Measurements from ENCODE around the gene HTT.
"Not testable (repeated sequence)": the region's sequence is repeated elsewhere in the genome, so short reads cannot be mapped to it uniquely, and the experiment has no call there.

Gene HTT

DNA sequence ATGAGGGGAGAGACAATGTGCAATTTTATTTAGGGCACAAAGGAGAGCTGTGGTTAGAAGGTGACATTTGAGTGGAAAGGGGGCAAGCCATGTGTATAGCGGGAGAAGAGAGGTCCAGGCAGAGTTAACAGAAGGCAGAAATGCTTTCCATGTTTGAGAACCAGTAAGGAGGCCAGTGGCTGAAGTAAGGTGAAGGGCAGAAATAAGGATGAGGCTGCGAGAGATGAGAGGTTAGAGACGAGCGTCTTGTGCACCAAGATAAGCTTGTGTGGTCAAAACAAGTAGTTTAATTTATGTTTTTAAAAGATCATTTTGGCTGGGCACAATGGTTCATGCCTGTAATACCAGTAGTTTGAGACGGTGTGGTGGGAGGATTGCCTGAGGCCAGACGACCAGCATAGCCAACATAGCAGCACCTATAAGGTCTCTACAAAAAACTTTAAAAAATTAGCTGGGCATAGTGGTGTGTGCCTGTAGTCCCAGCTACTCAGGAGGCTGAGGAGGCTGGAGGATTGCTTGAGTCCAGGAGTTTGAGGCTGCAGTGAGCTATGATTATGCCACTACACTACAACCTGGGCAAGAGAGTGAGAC lies 8.5 kb downstream of the HTT start:
- no peak overlapping the region for H3K27ac ChIP-seq (ENCODE audit: insufficient read depth, low read depth, low read length, poor library complexity, severe bottlenecking)
- WGBS, 2 experiments: 94% methylated on average over 6 of the region's 6 CpGs
- no peaks in the 10 kb centered on the region for H3K9me3 ChIP-seq (ENCODE audit: control insufficient read depth, low read length)
- H3K4me3 ChIP-seq (ENCODE audit: insufficient read depth, low read depth, low read length): no peak overlapping the region
- H3K4me1 ChIP-seq (ENCODE audit: control insufficient read depth, insufficient read depth, low read length): no peaks in the 10 kb centered on the region
- H3K36me3 ChIP-seq (ENCODE audit: control insufficient read depth, insufficient read depth, low read length): peaks cover 6% of the 10 kb centered on the region
- no peaks in the 10 kb centered on the region for H3K27me3 ChIP-seq (ENCODE audit: control insufficient read depth, insufficient read depth, low read length, poor library complexity, severe bottlenecking)

DNA sequence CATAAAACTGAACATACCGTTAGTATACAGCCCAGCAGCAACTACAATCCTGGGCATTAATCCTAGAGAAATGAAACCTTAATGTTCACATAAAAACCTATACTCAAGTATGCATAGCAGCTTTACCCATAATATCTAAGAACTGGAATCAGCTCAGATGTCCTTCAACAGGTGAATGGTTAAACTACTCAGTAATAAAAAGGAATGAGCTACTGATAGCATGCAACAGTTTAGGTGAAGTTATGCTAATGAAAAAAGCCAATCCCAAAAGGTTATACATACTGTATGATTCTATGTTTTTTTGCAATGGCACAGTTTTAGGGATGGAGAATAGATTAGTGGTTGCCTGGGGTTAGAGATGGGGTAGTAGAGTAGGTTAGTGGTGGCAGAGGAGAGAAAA lies 9.3 kb downstream of the HTT start:
- H3K27me3 ChIP-seq (ENCODE audit: control insufficient read depth, insufficient read depth, low read length, poor library complexity, severe bottlenecking): no peaks in the 10 kb centered on the region
- WGBS, 2 experiments: 0% methylated on average over 1 of the region's 1 CpG
- H3K4me1 ChIP-seq (ENCODE audit: control insufficient read depth, insufficient read depth, low read length): no peaks in the 10 kb centered on the region
- H3K4me3 ChIP-seq (ENCODE audit: insufficient read depth, low read depth, low read length): no peak overlapping the region
- H3K36me3 ChIP-seq (ENCODE audit: control insufficient read depth, insufficient read depth, low read length): peaks cover 12% of the 10 kb centered on the region
- H3K9me3 ChIP-seq (ENCODE audit: control insufficient read depth, low read length): no peaks in the 10 kb centered on the region
- H3K27ac ChIP-seq (ENCODE audit: insufficient read depth, low read depth, low read length, poor library complexity, severe bottlenecking): no peak overlapping the region

DNA sequence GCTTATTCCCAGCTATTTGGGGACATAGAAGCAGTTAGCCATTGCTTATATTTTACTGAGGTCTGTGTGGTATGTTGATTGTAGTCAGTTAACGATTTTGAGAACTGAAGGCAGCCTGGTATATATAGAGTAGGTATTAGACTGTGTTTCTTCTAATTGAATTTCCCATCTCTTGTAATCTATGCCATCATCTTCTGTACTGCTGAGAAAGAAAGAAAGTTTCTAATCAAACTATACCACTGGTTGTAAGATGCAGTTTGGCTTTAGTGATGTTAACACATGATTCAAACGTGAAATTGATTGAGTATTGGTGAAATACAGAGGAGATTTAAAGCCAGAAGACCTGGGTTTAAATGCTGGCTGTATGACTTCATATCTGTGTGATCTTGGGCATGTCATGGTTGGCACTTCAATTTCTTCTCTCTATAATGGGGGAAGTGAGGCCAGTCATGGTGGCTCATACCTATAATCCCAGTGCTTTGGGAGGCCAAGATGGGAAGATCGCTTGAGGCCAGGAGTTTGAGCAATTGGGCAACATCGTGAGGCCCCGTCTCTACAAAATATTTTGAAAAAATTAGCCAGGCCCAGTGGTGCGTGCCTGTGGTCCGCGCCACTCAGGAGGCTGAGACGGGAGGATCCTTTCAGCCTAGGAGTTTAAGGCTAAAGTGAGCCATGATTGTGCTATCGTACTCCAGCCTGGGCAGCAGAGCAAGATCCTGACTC lies 11.6 kb downstream of the HTT start:
- H3K36me3 ChIP-seq (ENCODE audit: control insufficient read depth, insufficient read depth, low read length): peaks cover 18% of the 10 kb centered on the region
- 95% methylated on average over 10 of the region's 10 CpGs for WGBS, 2 experiments
- no peaks in the 10 kb centered on the region for H3K27me3 ChIP-seq (ENCODE audit: control insufficient read depth, insufficient read depth, low read length, poor library complexity, severe bottlenecking)
- H3K27ac ChIP-seq (ENCODE audit: insufficient read depth, low read depth, low read length, poor library complexity, severe bottlenecking): no peak overlapping the region
- no peaks in the 10 kb centered on the region for H3K9me3 ChIP-seq (ENCODE audit: control insufficient read depth, low read length)
- H3K4me3 ChIP-seq (ENCODE audit: insufficient read depth, low read depth, low read length): no peak overlapping the region
- no peaks in the 10 kb centered on the region for H3K4me1 ChIP-seq (ENCODE audit: control insufficient read depth, insufficient read depth, low read length)

DNA sequence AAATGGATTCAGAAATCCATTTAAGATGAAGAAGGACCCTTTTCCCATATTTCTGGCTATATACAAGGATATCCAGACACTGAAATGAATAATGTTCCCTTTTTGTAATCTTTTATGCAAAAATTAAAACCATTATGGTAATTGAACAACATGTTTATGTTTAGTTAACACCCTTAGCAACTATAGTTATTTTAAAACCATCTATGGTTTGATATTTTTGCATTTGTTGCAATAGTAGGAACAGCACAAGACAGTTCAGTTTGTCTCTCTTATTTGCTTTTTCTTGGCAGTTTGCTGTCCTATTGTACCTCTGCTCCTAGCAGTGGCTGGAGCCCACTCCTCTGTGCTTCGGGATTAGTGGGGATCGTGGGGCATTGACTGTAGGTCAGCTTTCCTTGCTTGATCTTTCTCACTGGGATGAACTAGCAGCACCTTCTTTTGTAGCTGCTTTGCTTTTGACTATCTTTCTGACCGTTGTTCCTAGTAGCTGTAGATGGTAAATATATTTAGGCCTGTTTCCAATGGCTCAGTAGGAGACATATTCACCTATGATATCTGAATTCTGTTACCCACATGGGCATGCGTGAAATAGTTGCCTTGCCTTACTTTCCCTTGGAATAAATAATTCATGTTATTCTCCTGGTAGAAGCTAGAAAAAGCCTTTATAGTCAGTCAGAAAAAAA lies 12.8 kb downstream of the HTT start:
- Histone ChIP-seq H3K4me3 (ENCODE audit: insufficient read depth, low read depth, low read length) (no peak overlapping the region), H3K4me1 (ENCODE audit: control insufficient read depth, insufficient read depth, low read length) (no peaks in the 10 kb centered on the region), H3K9me3 (ENCODE audit: control insufficient read depth, low read length) (no peaks in the 10 kb centered on the region), H3K27me3 (ENCODE audit: control insufficient read depth, insufficient read depth, low read length, poor library complexity, severe bottlenecking) (no peaks in the 10 kb centered on the region), H3K36me3 (ENCODE audit: control insufficient read depth, insufficient read depth, low read length) (peaks cover 18% of the 10 kb centered on the region), H3K27ac (ENCODE audit: insufficient read depth, low read depth, low read length, poor library complexity, severe bottlenecking) (no peak overlapping the region)
- WGBS, 2 experiments: 91 to 93% methylated on average over 4 of the region's 4 CpGs

DNA sequence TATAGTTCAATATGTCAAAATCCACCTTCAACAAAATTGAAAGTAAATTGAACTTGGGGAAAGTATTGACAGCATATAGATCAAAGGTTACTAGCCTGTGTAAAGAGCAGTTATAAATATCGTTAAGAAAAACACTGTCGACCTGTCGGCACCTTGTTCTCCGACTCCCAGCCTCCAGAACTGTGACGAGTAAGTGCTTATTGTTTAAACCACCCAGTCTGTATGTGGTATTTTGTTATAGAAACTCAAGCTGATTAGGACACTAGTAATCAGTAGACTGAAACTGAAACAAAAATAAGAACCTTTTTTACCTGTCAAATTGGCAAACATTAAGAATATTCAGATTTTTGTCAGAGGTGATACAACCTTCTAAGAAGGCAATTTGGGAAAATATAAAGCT lies 17.0 kb downstream of the HTT start:
- H3K4me1 ChIP-seq (ENCODE audit: control insufficient read depth, insufficient read depth, low read length): no peaks in the 10 kb centered on the region
- H3K9me3 ChIP-seq (ENCODE audit: control insufficient read depth, low read length): no peaks in the 10 kb centered on the region
- H3K4me3 ChIP-seq (ENCODE audit: insufficient read depth, low read depth, low read length): no peak overlapping the region
- H3K36me3 ChIP-seq (ENCODE audit: control insufficient read depth, insufficient read depth, low read length): peaks cover 24% of the 10 kb centered on the region
- H3K27me3 ChIP-seq (ENCODE audit: control insufficient read depth, insufficient read depth, low read length, poor library complexity, severe bottlenecking): no peaks in the 10 kb centered on the region
- no peak overlapping the region for H3K27ac ChIP-seq (ENCODE audit: insufficient read depth, low read depth, low read length, poor library complexity, severe bottlenecking)
- WGBS, 2 experiments: 75 to 79% methylated on average over 5 of the region's 5 CpGs

GRCh38 chr4:3094701-3095100 lies 20.2 kb downstream of the HTT start:
- not testable (repeated sequence) for H3K36me3 ChIP-seq (ENCODE audit: control insufficient read depth, insufficient read depth, low read length); H3K27ac ChIP-seq (ENCODE audit: insufficient read depth, low read depth, low read length, poor library complexity, severe bottlenecking); H3K9me3 ChIP-seq (ENCODE audit: control insufficient read depth, low read length); H3K27me3 ChIP-seq (ENCODE audit: control insufficient read depth, insufficient read depth, low read length, poor library complexity, severe bottlenecking); H3K4me3 ChIP-seq (ENCODE audit: insufficient read depth, low read depth, low read length); H3K4me1 ChIP-seq (ENCODE audit: control insufficient read depth, insufficient read depth, low read length)
- 94 to 96% methylated on average over 28 of the region's 28 CpGs for WGBS, 2 experiments

GRCh38 chr4:3096202-3096601 lies 21.7 kb downstream of the HTT start:
- Histone ChIP-seq H3K27ac (ENCODE audit: insufficient read depth, low read depth, low read length, poor library complexity, severe bottlenecking) (no peak overlapping the region), H3K36me3 (ENCODE audit: control insufficient read depth, insufficient read depth, low read length) (peaks cover 6% of the 10 kb centered on the region), H3K4me3 (ENCODE audit: insufficient read depth, low read depth, low read length) (no peak overlapping the region), H3K9me3 (ENCODE audit: control insufficient read depth, low read length) (no peaks in the 10 kb centered on the region), H3K27me3 (ENCODE audit: control insufficient read depth, insufficient read depth, low read length, poor library complexity, severe bottlenecking) (no peaks in the 10 kb centered on the region), H3K4me1 (ENCODE audit: control insufficient read depth, insufficient read depth, low read length) (no peaks in the 10 kb centered on the region)
- 95 to 98% methylated on average over 3 of the region's 3 CpGs for WGBS, 2 experiments

DNA sequence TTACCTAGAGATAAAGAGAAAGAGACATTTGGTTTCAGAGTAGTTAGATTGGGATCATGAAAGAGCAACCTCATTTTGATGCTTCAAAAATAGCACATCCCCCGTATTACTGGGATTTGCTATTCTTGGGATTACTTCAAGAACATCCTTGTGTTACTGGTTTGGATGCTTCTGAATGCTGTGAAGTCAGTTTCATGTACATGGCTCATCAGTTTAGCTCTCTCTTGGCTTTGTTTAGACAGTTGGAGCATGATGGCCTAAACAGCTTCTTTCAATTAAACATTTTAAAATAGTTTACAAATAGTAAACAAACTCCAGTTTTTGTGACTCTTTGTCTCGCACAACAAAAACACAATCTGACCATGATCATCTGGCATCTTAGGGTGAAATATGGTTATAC lies 23.9 kb downstream of the HTT start:
- Histone ChIP-seq H3K27me3 (ENCODE audit: control insufficient read depth, insufficient read depth, low read length, poor library complexity, severe bottlenecking) (no peaks in the 10 kb centered on the region), H3K4me1 (ENCODE audit: control insufficient read depth, insufficient read depth, low read length) (no peaks in the 10 kb centered on the region), H3K9me3 (ENCODE audit: control insufficient read depth, low read length) (no peaks in the 10 kb centered on the region), H3K27ac (ENCODE audit: insufficient read depth, low read depth, low read length, poor library complexity, severe bottlenecking) (no peak overlapping the region), H3K36me3 (ENCODE audit: control insufficient read depth, insufficient read depth, low read length) (peaks cover 3% of the 10 kb centered on the region), H3K4me3 (ENCODE audit: insufficient read depth, low read depth, low read length) (no peak overlapping the region)
- 100% methylated on average over 1 to 2 of the region's 2 CpGs for WGBS, 2 experiments

DNA sequence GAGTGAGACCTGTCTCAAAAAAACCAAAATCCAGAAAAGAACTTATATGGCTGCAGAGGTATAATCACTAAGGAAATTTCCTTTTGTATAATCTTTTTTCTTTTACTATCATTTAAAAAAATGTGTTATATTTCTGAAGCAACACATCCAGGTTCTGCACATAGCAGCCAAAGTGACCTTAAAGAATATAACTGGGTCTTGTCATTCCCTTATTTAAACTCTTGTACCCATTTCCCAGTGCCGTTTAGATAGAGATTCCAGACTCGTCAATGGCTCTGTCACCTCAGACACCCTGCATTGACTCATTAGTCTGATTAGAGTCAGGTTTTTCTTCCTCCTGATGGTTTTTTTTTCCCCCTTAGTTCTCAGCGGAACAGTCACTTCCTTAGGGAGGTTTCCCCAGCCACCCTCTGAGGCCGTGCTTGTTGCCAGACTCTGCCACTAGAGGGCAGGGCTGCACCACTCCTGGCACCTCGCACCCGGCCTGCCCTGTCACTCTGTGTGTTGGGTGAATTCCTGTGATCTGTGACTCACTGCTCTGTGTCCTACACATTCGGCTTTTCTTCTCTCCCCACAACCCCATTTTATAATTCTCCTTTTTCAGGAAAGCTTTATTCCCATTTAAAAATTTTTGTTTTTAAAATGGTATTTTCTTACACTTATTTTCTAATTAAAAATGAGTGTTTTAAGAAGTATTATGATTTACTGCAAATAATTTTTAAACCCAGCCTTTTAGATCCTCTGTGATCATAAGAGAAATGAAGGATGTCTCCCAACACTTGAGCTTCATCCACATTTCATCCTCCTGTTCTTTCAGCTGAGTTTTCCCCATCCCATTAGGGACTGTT lies 32.1 kb downstream of the HTT start:
- no peaks in the 10 kb centered on the region for H3K27me3 ChIP-seq (ENCODE audit: control insufficient read depth, insufficient read depth, low read length, poor library complexity, severe bottlenecking)
- no peak overlapping the region for H3K4me3 ChIP-seq (ENCODE audit: insufficient read depth, low read depth, low read length)
- H3K9me3 ChIP-seq (ENCODE audit: control insufficient read depth, low read length): no peaks in the 10 kb centered on the region
- WGBS, 2 experiments: 15 to 17% methylated on average over 7 of the region's 7 CpGs
- no peak overlapping the region for H3K27ac ChIP-seq (ENCODE audit: insufficient read depth, low read depth, low read length, poor library complexity, severe bottlenecking)
- peaks cover 23% of the 10 kb centered on the region for H3K36me3 ChIP-seq (ENCODE audit: control insufficient read depth, insufficient read depth, low read length)
- no peaks in the 10 kb centered on the region for H3K4me1 ChIP-seq (ENCODE audit: control insufficient read depth, insufficient read depth, low read length)

GRCh38 chr4:3107271-3107670 lies 32.8 kb downstream of the HTT start:
- H3K4me3 ChIP-seq (ENCODE audit: insufficient read depth, low read depth, low read length): no peak overlapping the region
- no peaks in the 10 kb centered on the region for H3K9me3 ChIP-seq (ENCODE audit: control insufficient read depth, low read length)
- H3K4me1 ChIP-seq (ENCODE audit: control insufficient read depth, insufficient read depth, low read length): no peaks in the 10 kb centered on the region
- WGBS, 2 experiments: 94 to 97% methylated on average over 5 of the region's 5 CpGs
- H3K27ac ChIP-seq (ENCODE audit: insufficient read depth, low read depth, low read length, poor library complexity, severe bottlenecking): no peak overlapping the region
- no peaks in the 10 kb centered on the region for H3K27me3 ChIP-seq (ENCODE audit: control insufficient read depth, insufficient read depth, low read length, poor library complexity, severe bottlenecking)
- peaks cover 23% of the 10 kb centered on the region for H3K36me3 ChIP-seq (ENCODE audit: control insufficient read depth, insufficient read depth, low read length)

Data from ectodermal cell (in vitro differentiated cells).